Adipocyte (in vitro differentiated cells): ENCODE measurements around the gene SNX5.

Source experiments
- DNase-seq: peaks from one replicate; pipeline ENCODE4 v3.0.0-alpha.2; 2015; ENCODE audit warnings: low read depth
- H3K27me3 ChIP-seq: replicated peaks from 2 replicates; pipeline ENCODE4 v1.7.0; 2013; ENCODE audit warnings: mild to moderate bottlenecking, low read length, moderate library complexity; ENCODE audit not compliant: control insufficient read depth, insufficient read depth
- H3K36me3 ChIP-seq: 2 replicates; pipeline ENCODE4 v1.7.0; 2013; ENCODE audit warnings: low read length, mild to moderate bottlenecking, moderate library complexity; ENCODE audit not compliant: control insufficient read depth, insufficient read depth, severe bottlenecking
- H3K4me1 ChIP-seq: 2 replicates; pipeline ENCODE4 v1.7.0; 2013; ENCODE audit warnings: mild to moderate bottlenecking, low read length, moderate library complexity; ENCODE audit not compliant: control insufficient read depth, insufficient read depth
- H3K4me3 ChIP-seq: 2 replicates; pipeline ENCODE4 v1.7.0; 2013; ENCODE audit warnings: mild to moderate bottlenecking, low read length, moderate library complexity
- H3K9ac ChIP-seq: 2 replicates; pipeline ENCODE4 v1.7.0; 2013; ENCODE audit warnings: mild to moderate bottlenecking, low read length, moderate library complexity
- H3K9me3 ChIP-seq: 2 replicates; pipeline ENCODE4 v1.7.0; 2013; ENCODE audit warnings: mild to moderate bottlenecking, low read length, moderate library complexity; ENCODE audit not compliant: control insufficient read depth

The SNX5 gene

GRCh38 chr20:17944854-17945474 is 23.6 kb downstream of the SNX5 start:
- Histone ChIP-seq H3K36me3 (peaks cover 97% of the 10 kb centered on the region), H3K9ac (no peak overlapping the region), H3K4me1 (peaks cover 9% of the 10 kb centered on the region), H3K9me3 (no peaks in the 10 kb centered on the region), H3K4me3 (no peak overlapping the region), H3K27me3 (no peaks in the 10 kb centered on the region)
- no peak for DNase-seq

- Histone ChIP-seq H3K27me3 (no peaks in the 10 kb centered on the region), H3K4me3 (no peak overlapping the region), H3K36me3 (peaks cover 81% of the 10 kb centered on the region), H3K9ac (no peak overlapping the region), H3K4me1 (peaks cover 11% of the 10 kb centered on the region), H3K9me3 (no peaks in the 10 kb centered on the region)
- no peak for DNase-seq
Observed at GRCh38 chr20:17943343-17943742, 25.3 kb downstream of the SNX5 start.

GRCh38 chr20:17941826-17942196 is 26.8 kb downstream of the SNX5 start:
- Histone ChIP-seq H3K9me3 (no peaks in the 10 kb centered on the region), H3K9ac (no peak overlapping the region), H3K4me3 (no peak overlapping the region), H3K36me3 (peaks cover 66% of the 10 kb centered on the region), H3K27me3 (no peaks in the 10 kb centered on the region), H3K4me1 (peaks cover 12% of the 10 kb centered on the region)
- no peak for DNase-seq

GRCh38 chr20:17941087-17941825 is 27.3 kb downstream of the SNX5 start:
- Histone ChIP-seq H3K9me3 (no peaks in the 10 kb centered on the region), H3K9ac (no peak overlapping the region), H3K36me3 (peaks cover 60% of the 10 kb centered on the region), H3K27me3 (no peaks in the 10 kb centered on the region), H3K4me1 (peaks cover 18% of the 10 kb centered on the region), H3K4me3 (no peak overlapping the region)
- no peak for DNase-seq

- no peaks in the 10 kb centered on the region for H3K9me3 ChIP-seq
- no peak overlapping the region for H3K9ac ChIP-seq
- DNase-seq: no peak
- H3K36me3 ChIP-seq: peaks cover 52% of the 10 kb centered on the region
- H3K4me3 ChIP-seq: no peak overlapping the region
- H3K27me3 ChIP-seq: no peaks in the 10 kb centered on the region
- peaks cover 23% of the 10 kb centered on the region for H3K4me1 ChIP-seq
Observed at GRCh38 chr20:17940224-17940971, 28.2 kb downstream of the SNX5 start.

GRCh38 chr20:17939622-17940223 is 28.9 kb downstream of the SNX5 start:
- no peaks in the 10 kb centered on the region for H3K9me3 ChIP-seq
- H3K4me1 ChIP-seq: peaks cover 25% of the 10 kb centered on the region
- peak overlapping the region; percentile 13 for H3K9ac ChIP-seq
- no peak for DNase-seq
- H3K36me3 ChIP-seq: peaks cover 45% of the 10 kb centered on the region
- no peaks in the 10 kb centered on the region for H3K27me3 ChIP-seq
- no peak overlapping the region for H3K4me3 ChIP-seq

- DNase-seq: peak; percentile 80
- no peak overlapping the region for H3K4me3 ChIP-seq
- peaks cover 32% of the 10 kb centered on the region for H3K4me1 ChIP-seq
- no peaks in the 10 kb centered on the region for H3K9me3 ChIP-seq
- peaks cover 40% of the 10 kb centered on the region for H3K36me3 ChIP-seq
- H3K9ac ChIP-seq: peak overlapping the region; percentile 13
- H3K27me3 ChIP-seq: no peaks in the 10 kb centered on the region
Observed at GRCh38 chr20:17938871-17939619, 29.5 kb downstream of the SNX5 start.

GRCh38 chr20:17936761-17937732 is 31.5 kb downstream of the SNX5 start:
- DNase-seq: peak; percentile 76
- peaks cover 20% of the 10 kb centered on the region for H3K36me3 ChIP-seq
- peaks cover 42% of the 10 kb centered on the region for H3K4me1 ChIP-seq
- H3K4me3 ChIP-seq: peak overlapping the region; percentile 55
- H3K9ac ChIP-seq: peak overlapping the region; percentile 65
- no peaks in the 10 kb centered on the region for H3K27me3 ChIP-seq
- no peaks in the 10 kb centered on the region for H3K9me3 ChIP-seq

GRCh38 chr20:17936286-17936760 is 32.3 kb downstream of the SNX5 start:
- Histone ChIP-seq H3K4me3 (peak overlapping the region; percentile 55), H3K27me3 (no peaks in the 10 kb centered on the region), H3K9ac (peak overlapping the region; percentile 65), H3K36me3 (peaks cover 13% of the 10 kb centered on the region), H3K4me1 (peaks cover 42% of the 10 kb centered on the region), H3K9me3 (peaks cover 3% of the 10 kb centered on the region)
- no peak for DNase-seq

GRCh38 chr20:17935761-17936160 is 32.8 kb downstream of the SNX5 start:
- Histone ChIP-seq H3K27me3 (no peaks in the 10 kb centered on the region), H3K36me3 (peaks cover 7% of the 10 kb centered on the region), H3K4me1 (peaks cover 42% of the 10 kb centered on the region), H3K9ac (no peak overlapping the region), H3K4me3 (peak overlapping the region; percentile 55), H3K9me3 (peaks cover 6% of the 10 kb centered on the region)
- no peak for DNase-seq
